ENCODE data around the gene FERMT2.

- TF ChIP-seq EZH2 (IDR thresholded peaks at IDR 0.05) (no peak), POLR2AphosphoS5 (IDR thresholded peaks at IDR 0.05; ENCODE audit: borderline replicate concordance, low read depth, low read length) (no peak), FOXP2 (optimal IDR thresholded peaks at IDR 0.05; ENCODE audit: control extremely low read depth, extremely low read length, insufficient read depth) (no peak)
These were observed 67.2 kb downstream of the FERMT2 start for GRCh38 chr14:52883658-52884057.

Data from SK-N-MC (cell line).